Rectal smooth muscle tissue (tissue), 1 donor: Measurements from ENCODE around the gene SHKBP1.
"Not testable (repeated sequence)": the region's sequence is repeated elsewhere in the genome, so short reads cannot be mapped to it uniquely, and the experiment has no call there.

Experiments
- H3K27ac ChIP-seq: one replicate; pipeline ENCODE4 v1.7.0; 2013; ENCODE audit warnings: low read depth, low read length, inconsistent platforms
- H3K27me3 ChIP-seq: one replicate; pipeline ENCODE4 v1.7.0; 2013; ENCODE audit warnings: low read length; ENCODE audit not compliant: control insufficient read depth, insufficient read depth
- H3K36me3 ChIP-seq: one replicate; pipeline ENCODE4 v1.7.0; 2013; ENCODE audit warnings: low read length; ENCODE audit not compliant: control insufficient read depth, insufficient read depth
- H3K4me1 ChIP-seq: one replicate; pipeline ENCODE4 v1.7.0; 2013; ENCODE audit warnings: low read length; ENCODE audit not compliant: control insufficient read depth, insufficient read depth
- H3K4me3 ChIP-seq: one replicate; pipeline ENCODE4 v1.7.0; 2013; ENCODE audit warnings: low read length
- H3K9ac ChIP-seq: one replicate; pipeline ENCODE4 v1.7.0; 2013; ENCODE audit warnings: low read length

Gene SHKBP1

GRCh38 chr19:40619333-40620160, 42.9 kb downstream of the SHKBP1 start:
- Histone ChIP-seq H3K4me1 (no peaks in the 10 kb centered on the region), H3K27ac (no peak overlapping the region), H3K36me3 (peaks cover 21% of the 10 kb centered on the region), H3K27me3 (no peaks in the 10 kb centered on the region), H3K9ac (no peak overlapping the region), H3K4me3 (no peak overlapping the region)

GRCh38 chr19:40620161-40620485, 43.5 kb downstream of the SHKBP1 start:
- no peaks in the 10 kb centered on the region for H3K4me1 ChIP-seq
- no peaks in the 10 kb centered on the region for H3K27me3 ChIP-seq
- H3K9ac ChIP-seq: no peak overlapping the region
- no peak overlapping the region for H3K27ac ChIP-seq
- H3K36me3 ChIP-seq: peaks cover 21% of the 10 kb centered on the region
- no peak overlapping the region for H3K4me3 ChIP-seq

GRCh38 chr19:40621283-40621682, 44.6 kb downstream of the SHKBP1 start:
- no peak overlapping the region for H3K27ac ChIP-seq
- no peaks in the 10 kb centered on the region for H3K4me1 ChIP-seq
- H3K4me3 ChIP-seq: no peak overlapping the region
- no peak overlapping the region for H3K9ac ChIP-seq
- peaks cover 25% of the 10 kb centered on the region for H3K36me3 ChIP-seq
- H3K27me3 ChIP-seq: no peaks in the 10 kb centered on the region

GRCh38 chr19:40621966-40622772, 45.5 kb downstream of the SHKBP1 start:
- peaks cover 22% of the 10 kb centered on the region for H3K36me3 ChIP-seq
- H3K4me1 ChIP-seq: no peaks in the 10 kb centered on the region
- no peak overlapping the region for H3K4me3 ChIP-seq
- no peaks in the 10 kb centered on the region for H3K27me3 ChIP-seq
- H3K27ac ChIP-seq: no peak overlapping the region
- no peak overlapping the region for H3K9ac ChIP-seq

- peaks cover 22% of the 10 kb centered on the region for H3K36me3 ChIP-seq
- no peak overlapping the region for H3K27ac ChIP-seq
- H3K4me3 ChIP-seq: no peak overlapping the region
Observed at GRCh38 chr19:40622773-40623075, 46.1 kb downstream of the SHKBP1 start.

GRCh38 chr19:40623403-40624251, 47.0 kb downstream of the SHKBP1 start:
- no peak overlapping the region for H3K27ac ChIP-seq
- H3K36me3 ChIP-seq: peaks cover 22% of the 10 kb centered on the region
- H3K9ac ChIP-seq: no peak overlapping the region

More at GRCh38 chr19:40622773-40623075, 46.1 kb downstream of the SHKBP1 start:
- H3K9ac ChIP-seq: no peak overlapping the region
- no peaks in the 10 kb centered on the region for H3K4me1 ChIP-seq
- no peaks in the 10 kb centered on the region for H3K27me3 ChIP-seq

GRCh38 chr19:40624369-40625153, 47.9 kb downstream of the SHKBP1 start:
- not testable (repeated sequence) for H3K4me3 ChIP-seq, H3K27me3 ChIP-seq, H3K9ac ChIP-seq, H3K4me1 ChIP-seq, H3K27ac ChIP-seq
- peaks cover 16% of the 10 kb centered on the region for H3K36me3 ChIP-seq

More at GRCh38 chr19:40623403-40624251, 47.0 kb downstream of the SHKBP1 start:
- Histone ChIP-seq H3K4me1 (no peaks in the 10 kb centered on the region), H3K4me3 (no peak overlapping the region), H3K27me3 (no peaks in the 10 kb centered on the region)

- H3K27ac ChIP-seq: no peak overlapping the region
- no peak overlapping the region for H3K4me3 ChIP-seq
- no peaks in the 10 kb centered on the region for H3K27me3 ChIP-seq
- H3K4me1 ChIP-seq: no peaks in the 10 kb centered on the region
- peaks cover 13% of the 10 kb centered on the region for H3K36me3 ChIP-seq
- H3K9ac ChIP-seq: no peak overlapping the region
Observed at GRCh38 chr19:40625406-40626120, 48.9 kb downstream of the SHKBP1 start.

GRCh38 chr19:40626918-40627317, 50.2 kb downstream of the SHKBP1 start:
- H3K36me3 ChIP-seq: peaks cover 9% of the 10 kb centered on the region
- H3K27me3 ChIP-seq: no peaks in the 10 kb centered on the region
- H3K4me1 ChIP-seq: no peaks in the 10 kb centered on the region
- no peak overlapping the region for H3K27ac ChIP-seq
- H3K9ac ChIP-seq: no peak overlapping the region
- H3K4me3 ChIP-seq: no peak overlapping the region

GRCh38 chr19:40627486-40628279, 51.0 kb downstream of the SHKBP1 start:
- Histone ChIP-seq H3K27ac (no peak overlapping the region), H3K4me1 (no peaks in the 10 kb centered on the region), H3K9ac (no peak overlapping the region), H3K36me3 (peaks cover 6% of the 10 kb centered on the region), H3K27me3 (no peaks in the 10 kb centered on the region), H3K4me3 (no peak overlapping the region)

- no peak overlapping the region for H3K4me3 ChIP-seq
- H3K9ac ChIP-seq: no peak overlapping the region
- peaks cover 3% of the 10 kb centered on the region for H3K4me1 ChIP-seq
- no peaks in the 10 kb centered on the region for H3K27me3 ChIP-seq
- H3K27ac ChIP-seq: no peak overlapping the region
- H3K36me3 ChIP-seq: peaks cover 4% of the 10 kb centered on the region
Observed at GRCh38 chr19:40629346-40629745, 52.7 kb downstream of the SHKBP1 start.
